GM19438 (cell line): ENCODE measurements around the gene EGF.

ENCODE experiments used
- ATAC-seq: cut with Tn5 transposase; IDR thresholded peaks from one replicate; pipeline ENCODE4 v1.9.1; 2021; ENCODE audit warnings: low read depth; ENCODE audit not compliant: unreplicated experiment

The EGF gene

DNA sequence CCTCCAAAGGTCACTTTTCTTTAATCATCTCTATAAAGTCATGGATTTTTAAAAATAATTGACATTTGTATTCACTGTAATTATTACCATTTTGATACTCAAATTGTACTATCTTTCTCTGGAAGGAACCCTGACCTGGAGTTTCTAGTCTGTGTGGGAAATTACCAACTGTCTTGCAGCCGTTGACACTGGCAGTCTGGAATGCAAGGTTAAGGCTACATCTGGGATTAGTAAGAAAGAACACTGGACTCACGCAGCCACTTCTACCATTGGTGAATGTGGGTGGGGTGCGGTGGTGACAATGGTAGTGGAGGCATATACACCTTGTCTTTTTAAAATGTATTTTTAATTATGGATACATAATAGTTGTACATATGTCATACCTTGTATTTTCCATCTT, 40.9 kb downstream of the EGF start:
- no peak for ATAC-seq

DNA sequence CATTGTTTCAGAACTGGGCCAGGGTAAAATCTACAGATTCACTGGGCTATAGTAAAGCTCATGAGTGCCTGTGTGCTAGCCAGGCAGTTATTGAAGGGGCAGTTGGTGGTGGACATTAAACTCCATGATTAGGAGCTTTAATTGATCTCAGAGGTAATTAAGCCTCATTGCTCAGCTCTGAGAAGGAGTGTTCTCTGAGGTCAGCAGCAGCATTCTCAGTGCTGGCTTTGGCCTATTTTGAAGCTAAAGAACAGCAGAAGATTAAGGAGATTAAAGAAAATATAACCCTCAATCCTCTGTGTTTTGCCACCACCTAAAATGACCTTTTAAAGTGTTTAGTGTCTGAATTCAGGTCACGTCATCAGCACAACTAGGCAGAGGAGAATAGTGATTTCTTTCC, 42.5 kb downstream of the EGF start:
- no peak for ATAC-seq

DNA sequence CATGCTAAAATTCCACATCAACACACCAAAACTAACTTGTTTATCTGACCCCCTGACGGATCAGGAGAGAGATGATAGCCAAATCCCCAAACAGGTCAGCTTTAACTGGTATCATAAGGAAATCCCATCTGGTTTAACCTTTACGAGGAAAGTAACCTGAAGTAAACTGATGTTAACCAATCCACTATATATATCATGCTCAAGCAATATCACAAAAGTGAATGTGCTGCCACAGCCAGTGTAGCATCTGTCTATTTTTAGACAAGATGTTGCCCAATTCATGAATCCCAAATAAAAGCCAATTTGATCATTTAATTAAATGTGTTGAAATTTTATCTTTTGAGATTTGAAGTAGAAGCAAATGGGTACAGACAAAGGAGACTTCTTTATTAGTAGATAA, 44.5 kb downstream of the EGF start:
- no peak for ATAC-seq

GRCh38 chr4:109959195-109959594, 46.5 kb downstream of the EGF start:
- no peak for ATAC-seq

GRCh38 chr4:109962401-109962800, 49.7 kb downstream of the EGF start:
- no peak for ATAC-seq

GRCh38 chr4:109966891-109967481, 54.3 kb downstream of the EGF start:
- ATAC-seq, result no peak

- ATAC-seq, result no peak
Observed at GRCh38 chr4:109967798-109968520, 55.3 kb downstream of the EGF start.

GRCh38 chr4:109969087-109969486, 56.4 kb downstream of the EGF start:
- no peak for ATAC-seq

GRCh38 chr4:109969919-109970318, 57.2 kb downstream of the EGF start:
- no peak for ATAC-seq

- no peak for ATAC-seq
Observed at GRCh38 chr4:109972786-109973528, 60.3 kb downstream of the EGF start.

GRCh38 chr4:109973529-109973905, 60.8 kb downstream of the EGF start:
- no peak for ATAC-seq

- no peak for ATAC-seq
Observed at GRCh38 chr4:109976189-109976588, 63.5 kb downstream of the EGF start.

- ATAC-seq, result no peak
Observed at GRCh38 chr4:109977854-109978501, 65.3 kb downstream of the EGF start.

GRCh38 chr4:109978704-109979454, 66.2 kb downstream of the EGF start:
- no peak for ATAC-seq

DNA sequence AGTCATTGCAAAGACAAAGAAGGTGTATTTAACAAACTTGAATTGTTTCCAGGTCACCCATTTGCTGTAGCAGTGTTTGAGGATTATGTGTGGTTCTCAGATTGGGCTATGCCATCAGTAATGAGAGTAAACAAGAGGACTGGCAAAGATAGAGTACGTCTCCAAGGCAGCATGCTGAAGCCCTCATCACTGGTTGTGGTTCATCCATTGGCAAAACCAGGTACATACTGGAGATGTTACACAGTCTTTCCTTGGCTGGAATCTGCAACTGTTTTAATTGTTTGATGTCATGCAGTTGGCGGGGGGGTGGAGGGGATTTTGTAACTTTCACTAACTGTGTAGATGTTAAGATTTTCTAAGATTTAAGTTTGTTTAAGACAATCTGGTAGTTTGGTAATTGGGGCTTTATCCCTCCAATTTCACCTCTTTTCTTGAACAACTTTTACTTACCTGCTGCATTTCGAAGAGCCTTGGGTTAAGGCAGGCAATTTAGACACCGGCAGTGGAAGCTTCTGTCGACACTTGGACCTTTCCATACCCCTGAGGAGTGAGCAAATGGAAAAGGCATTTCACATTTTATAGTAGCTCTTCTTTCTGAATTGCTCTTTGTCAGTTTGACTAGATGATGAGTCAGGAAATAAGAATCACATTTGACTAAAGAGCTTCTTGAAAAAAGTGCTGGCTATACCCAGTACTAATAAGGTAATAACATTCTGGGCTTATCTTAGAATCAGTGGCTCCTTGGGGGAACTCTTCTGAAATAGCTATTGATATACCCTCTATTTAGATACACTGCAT, 67.4 kb downstream of the EGF start:
- ATAC-seq, result no peak

GRCh38 chr4:109981936-109982335, 69.3 kb downstream of the EGF start:
- ATAC-seq, result no peak

GRCh38 chr4:109982521-109982920, 69.8 kb downstream of the EGF start:
- ATAC-seq, result no peak

GRCh38 chr4:109985993-109986974, 73.6 kb downstream of the EGF start:
- no peak for ATAC-seq

DNA sequence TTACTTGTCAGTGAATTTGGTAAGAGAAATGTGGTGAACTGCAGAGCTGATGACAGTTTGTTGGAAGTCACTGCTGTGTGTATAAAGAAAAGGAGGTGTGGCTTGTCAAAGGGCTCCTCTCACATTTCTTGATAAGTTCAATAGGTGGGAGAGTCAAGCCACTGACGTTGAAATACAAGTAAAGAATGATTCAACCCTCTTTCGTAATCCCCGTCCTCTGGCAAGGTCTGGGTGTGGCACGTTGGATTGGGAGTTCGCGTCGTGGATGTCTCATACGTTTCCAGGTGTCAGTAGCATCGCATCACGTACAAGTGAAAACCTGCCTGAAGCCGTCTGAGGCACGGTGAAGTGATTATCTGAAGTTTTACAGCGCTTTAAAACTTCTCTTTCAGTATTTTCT, 76.4 kb downstream of the EGF start:
- no peak for ATAC-seq
